ENCODE data around the gene GSN. TPM values are rescaled to one million over a fixed set of nuclear protein-coding genes. Genes with fewer than 3 reads are reported as not detected.

Gene GSN
- polyA plus RNA-seq, 3 donors: 67.4 to 187 (median 95.8) TPM

DNA sequence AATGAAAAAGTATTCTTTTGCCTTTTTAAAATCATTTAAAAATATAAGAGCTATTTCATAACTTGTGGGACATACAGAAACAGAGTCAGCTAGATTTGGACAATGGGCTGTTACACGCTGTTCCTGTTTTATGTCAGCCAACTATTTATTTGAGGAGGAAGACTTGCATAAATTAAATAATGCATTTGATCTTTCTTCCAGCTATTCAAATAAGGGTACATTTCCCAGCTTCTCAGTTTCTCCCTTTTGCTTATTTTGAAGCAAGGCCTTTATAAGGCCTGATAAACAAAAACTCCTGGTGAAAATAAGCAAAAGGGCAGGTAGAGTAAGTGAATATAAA lies 95.6 kb downstream of the GSN start:
- no CpG with 5 or more reads among the region's 1 CpG for WGBS (ENCODE audit: insufficient coverage)
- Histone ChIP-seq H3K27me3 (ENCODE audit: control insufficient read depth in 2 of 2, insufficient read depth in 2 of 2, low read length in 2 of 2) (no peaks in the 10 kb centered on the region), H3K9me3 (replicated peaks in 1 of 2; ENCODE audit: control insufficient read depth in 1 of 2, insufficient read depth in 1 of 2, low read length in 2 of 2) (no peaks in the 10 kb centered on the region), H3K4me2 (replicated peaks; ENCODE audit: extremely low read depth, low read length, poor library complexity, severe bottlenecking) (peak overlapping the region; percentile 39), H2AFZ (ENCODE audit: insufficient read depth, low read depth, low read length, poor library complexity, severe bottlenecking) (no peak overlapping the region), H3K79me2 (ENCODE audit: insufficient read depth, low read length) (peaks cover 67% of the 10 kb centered on the region), H3K9ac (ENCODE audit: insufficient read depth, low read length, poor library complexity, severe bottlenecking) (no peak overlapping the region), H3K27ac (ENCODE audit: low read depth in 1 of 2, low read length in 2 of 2) (peak overlapping the region in 1 of 2 donors; percentile 69), H3K36me3 (replicated peaks in 1 of 2; ENCODE audit: control insufficient read depth in 1 of 2, insufficient read depth in 2 of 2, low read length in 2 of 2) (no peaks in the 10 kb centered on the region), H3K4me3 (replicated peaks in 1 of 3; ENCODE audit: low read depth in 2 of 3, low read length in 3 of 3) (peak overlapping the region in 1 of 3 experiments; percentile 28), H3K4me1 (ENCODE audit: control insufficient read depth in 1 of 2, insufficient read depth in 2 of 2, low read length in 2 of 2) (peaks cover 43 to 70% of the 10 kb centered on the region in 2 donors), H4K20me1 (ENCODE audit: insufficient read depth, low read length) (no peaks in the 10 kb centered on the region)
- Mint-ChIP-seq H3K27me3 (ENCODE audit: low read depth in 3 of 3) (no peaks in the 10 kb centered on the region), H3K4me1 (peaks cover 72% of the 10 kb centered on the region), H3K4me3 (no peak overlapping the region), H3K9me3 (no peaks in the 10 kb centered on the region), H3K27ac (peak overlapping the region in 4 of 7 donors; percentile 4 to 57 (median 18)), H3K36me3 (peaks cover 0 to 6% of the 10 kb centered on the region in 2 donors)
- DNase-seq: no peak
- TF ChIP-seq, protein P1, sequence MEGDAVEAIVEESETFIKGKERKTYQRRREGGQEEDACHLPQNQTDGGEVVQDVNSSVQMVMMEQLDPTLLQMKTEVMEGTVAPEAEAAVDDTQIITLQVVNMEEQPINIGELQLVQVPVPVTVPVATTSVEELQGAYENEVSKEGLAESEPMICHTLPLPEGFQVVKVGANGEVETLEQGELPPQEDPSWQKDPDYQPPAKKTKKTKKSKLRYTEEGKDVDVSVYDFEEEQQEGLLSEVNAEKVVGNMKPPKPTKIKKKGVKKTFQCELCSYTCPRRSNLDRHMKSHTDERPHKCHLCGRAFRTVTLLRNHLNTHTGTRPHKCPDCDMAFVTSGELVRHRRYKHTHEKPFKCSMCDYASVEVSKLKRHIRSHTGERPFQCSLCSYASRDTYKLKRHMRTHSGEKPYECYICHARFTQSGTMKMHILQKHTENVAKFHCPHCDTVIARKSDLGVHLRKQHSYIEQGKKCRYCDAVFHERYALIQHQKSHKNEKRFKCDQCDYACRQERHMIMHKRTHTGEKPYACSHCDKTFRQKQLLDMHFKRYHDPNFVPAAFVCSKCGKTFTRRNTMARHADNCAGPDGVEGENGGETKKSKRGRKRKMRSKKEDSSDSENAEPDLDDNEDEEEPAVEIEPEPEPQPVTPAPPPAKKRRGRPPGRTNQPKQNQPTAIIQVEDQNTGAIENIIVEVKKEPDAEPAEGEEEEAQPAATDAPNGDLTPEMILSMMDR (IDR thresholded peaks at IDR 0.05): no peak
- intact Hi-C loops (cut with micrococcal nuclease): no loop called here

DNA sequence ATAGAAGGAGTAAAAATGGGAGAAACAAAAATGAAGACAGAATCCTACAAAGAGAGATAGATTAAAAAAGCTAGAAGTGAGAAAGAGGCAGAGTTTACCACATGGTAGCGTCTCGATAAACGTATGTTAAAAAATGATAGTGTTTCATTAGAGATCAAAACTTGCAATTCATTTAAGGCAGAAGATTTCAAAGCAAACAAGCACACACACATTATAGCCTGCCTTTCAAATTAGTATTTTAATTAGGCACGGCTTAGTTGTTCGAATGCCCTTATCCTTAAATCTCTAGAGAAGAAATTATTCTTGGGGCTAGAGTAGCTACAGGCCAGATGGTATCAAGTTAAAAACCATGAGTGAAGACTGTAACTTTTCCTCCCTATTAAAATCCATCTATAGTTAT lies 96.1 kb downstream of the GSN start:
- DNase-seq: no peak
- Histone ChIP-seq H3K27ac (ENCODE audit: low read depth in 1 of 2, low read length in 2 of 2) (peak overlapping the region in 1 of 2 donors; percentile 69), H3K27me3 (ENCODE audit: control insufficient read depth in 2 of 2, insufficient read depth in 2 of 2, low read length in 2 of 2) (no peaks in the 10 kb centered on the region), H3K36me3 (replicated peaks in 1 of 2; ENCODE audit: control insufficient read depth in 1 of 2, insufficient read depth in 2 of 2, low read length in 2 of 2) (no peaks in the 10 kb centered on the region), H3K4me1 (ENCODE audit: control insufficient read depth in 1 of 2, insufficient read depth in 2 of 2, low read length in 2 of 2) (peaks cover 43 to 70% of the 10 kb centered on the region in 2 donors), H3K9ac (ENCODE audit: insufficient read depth, low read length, poor library complexity, severe bottlenecking) (no peak overlapping the region), H3K4me2 (replicated peaks; ENCODE audit: extremely low read depth, low read length, poor library complexity, severe bottlenecking) (peak overlapping the region; percentile 39), H3K9me3 (replicated peaks in 1 of 2; ENCODE audit: control insufficient read depth in 1 of 2, insufficient read depth in 1 of 2, low read length in 2 of 2) (no peaks in the 10 kb centered on the region), H4K20me1 (ENCODE audit: insufficient read depth, low read length) (no peaks in the 10 kb centered on the region), H2AFZ (ENCODE audit: insufficient read depth, low read depth, low read length, poor library complexity, severe bottlenecking) (no peak overlapping the region), H3K4me3 (replicated peaks in 1 of 3; ENCODE audit: low read depth in 2 of 3, low read length in 3 of 3) (no peak overlapping the region), H3K79me2 (ENCODE audit: insufficient read depth, low read length) (peaks cover 70% of the 10 kb centered on the region)
- peak overlapping the region in 3 of 7 donors; percentile 4 to 57 (median 28) for H3K27ac Mint-ChIP-seq
- TF ChIP-seq, protein P1 (IDR thresholded peaks at IDR 0.05): no peak
- no peak overlapping the region for H3K4me3 Mint-ChIP-seq
- intact Hi-C loops (cut with micrococcal nuclease): no loop called here
- H3K4me1 Mint-ChIP-seq: peaks cover 72% of the 10 kb centered on the region
- no CpG with 5 or more reads among the region's 5 CpGs for WGBS (ENCODE audit: insufficient coverage)
- no peaks in the 10 kb centered on the region for H3K9me3 Mint-ChIP-seq
- H3K27me3 Mint-ChIP-seq (ENCODE audit: low read depth in 3 of 3): no peaks in the 10 kb centered on the region
- peaks cover 0 to 6% of the 10 kb centered on the region in 2 donors for H3K36me3 Mint-ChIP-seq

Measured in CD14-positive monocyte (primary cell).